HEK293 (cell line): Measurements from ENCODE around the gene DNAJB2.
"Not testable (repeated sequence)": the region's sequence is repeated elsewhere in the genome, so short reads cannot be mapped to it uniquely, and the experiment has no call there.

Experiments used
- CTCF ChIP-seq: fragments of 450-650 bp; formaldehyde crosslinking; IDR thresholded peaks from 2 replicates; pipeline ENCODE4 v1.5.1; 2016; ENCODE audit warnings: missing biosample characterization, missing genetic modification characterization
- ZNF175 ChIP-seq: fragments of 450-650 bp; formaldehyde crosslinking; IDR thresholded peaks from 2 replicates; pipeline ENCODE4 v1.5.1; 2016; ENCODE audit warnings: missing biosample characterization, missing genetic modification characterization
- ZNF398 ChIP-seq: fragments of 450-650 bp; formaldehyde crosslinking; IDR thresholded peaks from 2 replicates; pipeline ENCODE4 v1.5.1; 2017; ENCODE audit warnings: missing biosample characterization, missing genetic modification characterization

- not testable (repeated sequence) for TF ChIP-seq ZNF175, ZNF398, CTCF (tag by site-specific recombination)
Observed at GRCh38 chr2:219287116-219287440, 7.9 kb downstream of the DNAJB2 start.
